Transverse colon (tissue), 3 donors: ENCODE results near the gene MEDAG.

Experiments used
- POLR2A ChIP-seq: fragments of 450-650 bp; IDR thresholded peaks from one replicate; pipeline ENCODE4 v1.6.1; 2016; ENCODE audit warnings: antibody characterized with exemption, mild to moderate bottlenecking, moderate library complexity
- TF ChIP-seq, protein P1 (sequence below), 5 experiments: fragments of 200-600 bp in 3 of 5; fragments of 450-650 bp in 2 of 5; sonication (generic) in 3 of 5; IDR thresholded peaks; 1 replicate in 2 of 5; 2 replicates in 3 of 5; pipeline ENCODE4 v1.5.1; 2016 to 2017; ENCODE audit warnings: antibody characterized with exemption in 5 of 5, inconsistent platforms in 3 of 5, mild to moderate bottlenecking in 2 of 5, moderate library complexity in 1 of 5

GRCh38 chr13:30924721-30925120, 18.6 kb downstream of the MEDAG start:
- TF ChIP-seq, protein P1, sequence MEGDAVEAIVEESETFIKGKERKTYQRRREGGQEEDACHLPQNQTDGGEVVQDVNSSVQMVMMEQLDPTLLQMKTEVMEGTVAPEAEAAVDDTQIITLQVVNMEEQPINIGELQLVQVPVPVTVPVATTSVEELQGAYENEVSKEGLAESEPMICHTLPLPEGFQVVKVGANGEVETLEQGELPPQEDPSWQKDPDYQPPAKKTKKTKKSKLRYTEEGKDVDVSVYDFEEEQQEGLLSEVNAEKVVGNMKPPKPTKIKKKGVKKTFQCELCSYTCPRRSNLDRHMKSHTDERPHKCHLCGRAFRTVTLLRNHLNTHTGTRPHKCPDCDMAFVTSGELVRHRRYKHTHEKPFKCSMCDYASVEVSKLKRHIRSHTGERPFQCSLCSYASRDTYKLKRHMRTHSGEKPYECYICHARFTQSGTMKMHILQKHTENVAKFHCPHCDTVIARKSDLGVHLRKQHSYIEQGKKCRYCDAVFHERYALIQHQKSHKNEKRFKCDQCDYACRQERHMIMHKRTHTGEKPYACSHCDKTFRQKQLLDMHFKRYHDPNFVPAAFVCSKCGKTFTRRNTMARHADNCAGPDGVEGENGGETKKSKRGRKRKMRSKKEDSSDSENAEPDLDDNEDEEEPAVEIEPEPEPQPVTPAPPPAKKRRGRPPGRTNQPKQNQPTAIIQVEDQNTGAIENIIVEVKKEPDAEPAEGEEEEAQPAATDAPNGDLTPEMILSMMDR (IDR thresholded peaks at IDR 0.05) = no peak
- TF ChIP-seq POLR2A = no peak
